HUES6 (cell line): Measurements from ENCODE around the gene TOR1A.

Experiments used
- H3K27ac ChIP-seq: 2 replicates; pipeline ENCODE4 v1.7.0; 2013; ENCODE audit warnings: low read depth, mild to moderate bottlenecking, low read length, inconsistent platforms
- H3K27me3 ChIP-seq: 2 replicates; pipeline ENCODE4 v1.6.1; 2013; ENCODE audit warnings: low read length; ENCODE audit not compliant: control insufficient read depth, insufficient read depth
- H3K36me3 ChIP-seq: 2 replicates; pipeline ENCODE4 v1.6.1; 2013; ENCODE audit warnings: low read length; ENCODE audit not compliant: control insufficient read depth, insufficient read depth
- H3K4me1 ChIP-seq: 2 replicates; pipeline ENCODE4 v1.6.1; 2013; ENCODE audit warnings: low read length; ENCODE audit not compliant: control insufficient read depth, insufficient read depth
- H3K4me3 ChIP-seq: 2 replicates; pipeline ENCODE4 v1.5.1; 2013; ENCODE audit warnings: low read depth, low read length
- H3K9ac ChIP-seq: one replicate; pipeline ENCODE4 v1.6.1; 2013; ENCODE audit warnings: mild to moderate bottlenecking, low read length
- H3K9me3 ChIP-seq: 2 replicates; pipeline ENCODE4 v1.6.1; 2013; ENCODE audit warnings: low read depth, low read length; ENCODE audit not compliant: control insufficient read depth, insufficient read depth

Gene TOR1A

GRCh38 chr9:129849901-129850300 is 26.0 kb upstream of the TOR1A start:
- Histone ChIP-seq H3K4me3 (no peak overlapping the region), H3K9me3 (no peaks in the 10 kb centered on the region), H3K27ac (no peak overlapping the region), H3K4me1 (no peaks in the 10 kb centered on the region), H3K9ac (no peak overlapping the region), H3K27me3 (no peaks in the 10 kb centered on the region), H3K36me3 (peaks cover 23% of the 10 kb centered on the region)

DNA sequence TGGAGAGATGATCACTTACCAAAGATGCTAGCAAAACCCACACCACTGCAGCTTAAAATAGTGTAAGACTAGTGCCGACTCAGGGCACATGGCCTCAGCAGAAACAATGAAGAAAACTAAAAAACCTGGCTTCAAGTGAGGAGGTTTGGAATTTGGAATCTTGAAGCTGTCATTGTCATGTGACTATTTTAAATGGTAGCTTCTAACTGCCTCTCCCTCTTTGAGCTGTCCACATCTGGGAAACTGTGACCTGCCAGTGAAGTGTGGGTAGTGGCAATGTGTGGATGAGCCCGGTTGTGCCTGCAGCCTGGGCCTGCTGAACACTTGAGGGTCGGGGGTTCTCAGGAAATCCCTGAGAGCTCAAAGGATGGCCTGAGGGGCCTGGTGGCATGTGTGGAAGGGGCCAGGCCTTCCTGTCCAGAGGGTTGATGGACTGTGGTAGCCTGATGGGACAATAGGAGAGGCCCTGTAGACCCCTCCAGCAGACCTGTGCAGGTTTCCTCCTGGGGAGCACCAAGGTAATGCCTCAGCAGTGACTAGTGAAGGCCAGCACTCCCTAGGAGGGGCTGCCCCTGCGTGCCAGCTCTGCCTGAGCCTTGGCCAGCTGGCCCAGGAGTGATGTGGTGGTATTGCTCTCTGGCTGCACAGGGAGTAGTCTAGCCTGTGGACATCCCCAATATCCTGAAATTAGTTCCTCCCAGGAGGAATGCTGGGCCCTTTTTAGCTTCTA is 24.9 kb upstream of the TOR1A start:
- H3K9me3 ChIP-seq: no peaks in the 10 kb centered on the region
- no peak overlapping the region for H3K4me3 ChIP-seq
- no peak overlapping the region for H3K27ac ChIP-seq
- H3K9ac ChIP-seq: no peak overlapping the region
- H3K36me3 ChIP-seq: peaks cover 17% of the 10 kb centered on the region
- H3K4me1 ChIP-seq: no peaks in the 10 kb centered on the region
- H3K27me3 ChIP-seq: no peaks in the 10 kb centered on the region

DNA sequence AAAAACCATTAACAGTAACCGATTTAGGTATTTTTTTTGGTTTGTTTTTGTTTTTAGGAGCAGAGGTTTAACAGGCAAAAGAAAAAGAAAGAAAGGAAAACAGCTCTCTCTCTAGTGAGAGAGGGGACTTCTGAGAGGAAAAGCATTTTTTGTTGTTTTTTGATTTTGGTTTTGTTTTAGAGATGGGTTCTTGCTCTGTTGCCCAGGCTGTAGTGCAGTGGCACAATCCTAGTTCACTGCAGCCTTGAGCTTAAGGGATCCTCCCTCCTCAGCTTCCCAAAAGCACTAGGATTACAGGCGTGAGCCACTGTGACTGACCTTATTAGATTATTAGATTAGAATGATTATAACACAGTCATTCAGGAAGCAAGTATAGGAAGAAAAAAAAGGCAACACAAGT is 21.4 kb upstream of the TOR1A start:
- H3K36me3 ChIP-seq: no peaks in the 10 kb centered on the region
- peaks cover 8% of the 10 kb centered on the region for H3K4me1 ChIP-seq
- no peaks in the 10 kb centered on the region for H3K27me3 ChIP-seq
- H3K9ac ChIP-seq: no peak overlapping the region
- no peaks in the 10 kb centered on the region for H3K9me3 ChIP-seq
- H3K27ac ChIP-seq: no peak overlapping the region
- H3K4me3 ChIP-seq: no peak overlapping the region

- Histone ChIP-seq H3K27me3 (no peaks in the 10 kb centered on the region), H3K36me3 (no peaks in the 10 kb centered on the region), H3K4me3 (no peak overlapping the region), H3K9ac (no peak overlapping the region), H3K4me1 (peaks cover 38% of the 10 kb centered on the region), H3K27ac (no peak overlapping the region), H3K9me3 (no peaks in the 10 kb centered on the region)
These were observed 17.1 kb upstream of the TOR1A start for GRCh38 chr9:129841071-129841470.

GRCh38 chr9:129840034-129840433 is 16.1 kb upstream of the TOR1A start:
- Histone ChIP-seq H3K36me3 (no peaks in the 10 kb centered on the region), H3K4me1 (peaks cover 40% of the 10 kb centered on the region), H3K9ac (no peak overlapping the region), H3K9me3 (no peaks in the 10 kb centered on the region), H3K27me3 (no peaks in the 10 kb centered on the region), H3K4me3 (no peak overlapping the region), H3K27ac (no peak overlapping the region)

- Histone ChIP-seq H3K9me3 (no peaks in the 10 kb centered on the region), H3K36me3 (no peaks in the 10 kb centered on the region), H3K27ac (no peak overlapping the region), H3K4me1 (peaks cover 40% of the 10 kb centered on the region), H3K9ac (no peak overlapping the region), H3K27me3 (no peaks in the 10 kb centered on the region), H3K4me3 (no peak overlapping the region)
These were observed 15.5 kb upstream of the TOR1A start for GRCh38 chr9:129839324-129840023.

- Histone ChIP-seq H3K4me3 (no peak overlapping the region), H3K9ac (no peak overlapping the region), H3K36me3 (no peaks in the 10 kb centered on the region), H3K27me3 (no peaks in the 10 kb centered on the region), H3K4me1 (peaks cover 40% of the 10 kb centered on the region), H3K27ac (no peak overlapping the region), H3K9me3 (no peaks in the 10 kb centered on the region)
These were observed 14.8 kb upstream of the TOR1A start for GRCh38 chr9:129838707-129839259.

- Histone ChIP-seq H3K36me3 (peaks cover 18% of the 10 kb centered on the region), H3K27me3 (no peaks in the 10 kb centered on the region), H3K9me3 (no peaks in the 10 kb centered on the region), H3K9ac (peak overlapping the region; percentile 66), H3K27ac (no peak overlapping the region), H3K4me1 (peaks cover 38% of the 10 kb centered on the region), H3K4me3 (peak overlapping the region; percentile 95)
These were observed 12.5 kb upstream of the TOR1A start for GRCh38 chr9:129836311-129837007.

DNA sequence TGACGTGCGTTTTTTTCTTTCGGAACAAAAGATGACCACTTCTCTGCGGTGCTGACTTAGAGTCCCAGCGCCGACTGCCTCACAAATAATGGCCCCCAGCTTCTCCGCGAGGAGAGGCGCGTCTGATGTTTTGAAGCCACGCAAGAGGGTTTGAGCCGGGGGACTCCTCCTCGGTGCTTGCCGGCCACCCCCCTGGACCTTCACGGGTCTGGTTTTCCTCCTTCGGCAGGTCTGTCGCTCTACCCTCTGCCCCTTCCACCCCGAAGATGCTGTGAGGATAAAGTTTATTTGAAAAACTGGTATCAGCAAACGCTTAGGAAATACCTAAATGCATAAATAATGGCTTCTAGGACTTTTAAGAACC is 11.9 kb upstream of the TOR1A start:
- Histone ChIP-seq H3K4me3 (peak overlapping the region; percentile 95), H3K36me3 (peaks cover 23% of the 10 kb centered on the region), H3K27me3 (no peaks in the 10 kb centered on the region), H3K27ac (peak overlapping the region; percentile 58; the same call in 1 of the 2 replicates), H3K4me1 (peaks cover 32% of the 10 kb centered on the region), H3K9ac (peak overlapping the region; percentile 66), H3K9me3 (no peaks in the 10 kb centered on the region)

GRCh38 chr9:129835128-129835859 is 11.4 kb upstream of the TOR1A start, which contains the start of the genes C9orf78 and USP20:
C9orf78 (minus strand) TSS chr9:129835275; CDS start chr9:129835221, 54 bp downstream.
USP20 (plus strand) TSS chr9:129835458; CDS start chr9:129852556, 17,098 bp downstream.
- H3K27ac ChIP-seq: peak within 1 kb of the TSS; percentile 58; the same call in 1 of the 2 replicates

More at GRCh38 chr9:129835128-129835859, 11.4 kb upstream of the TOR1A start, which contains the start of the genes C9orf78 and USP20:
- Histone ChIP-seq H3K9ac (peak within 1 kb of the TSS; percentile 67), H3K4me3 (peak within 1 kb of the TSS; percentile 95), H3K9me3 (no peaks in the 10 kb centered on the region), H3K27me3 (no peaks in the 10 kb centered on the region), H3K36me3 (peaks cover 28% of the 10 kb centered on the region), H3K4me1 (peaks cover 32% of the 10 kb centered on the region)
